Measurements from ENCODE around the gene NR6A1. TPM values are rescaled to one million over a fixed set of nuclear protein-coding genes. Genes with fewer than 3 reads are reported as not detected.

The NR6A1 gene
- total RNA-seq, 2 experiments from 2014 or later, result 0.82 to 1.1 TPM

DNA sequence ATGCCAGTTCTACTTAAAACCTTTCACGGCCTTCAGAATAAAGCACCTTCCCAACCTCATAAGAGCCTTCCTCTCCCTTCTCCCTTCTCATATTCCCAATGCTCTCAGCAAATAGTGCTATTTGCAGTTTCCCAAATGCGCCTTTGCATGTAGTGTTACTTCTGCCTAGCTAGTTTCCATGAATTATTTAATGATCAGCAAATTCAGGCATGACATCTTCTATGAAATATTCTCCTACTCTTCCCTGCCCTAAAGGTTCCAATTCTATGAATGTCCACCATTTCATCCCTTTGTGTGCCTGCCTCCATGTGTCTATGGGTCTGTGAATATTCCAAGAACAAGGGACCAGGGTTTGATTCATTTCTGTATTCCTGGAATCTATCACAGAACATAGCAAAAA lies 165.1 kb downstream of the NR6A1 start:
- H3K27ac Mint-ChIP-seq, result no peak overlapping the region
- intact Hi-C loops (cut with DNase I, micrococcal nuclease), result no loop called here
- H3K9me3 Mint-ChIP-seq (ENCODE audit: low read depth), result no peaks in the 10 kb centered on the region
- ChIA-PET CTCF (no interaction called here), POLR2A (no interaction called here)
- H3K4me3 Mint-ChIP-seq, result no peak overlapping the region
- no peaks in the 10 kb centered on the region for H3K36me3 Mint-ChIP-seq (ENCODE audit: low read depth)
- no peak for ATAC-seq
- peaks cover 3% of the 10 kb centered on the region for H3K27me3 Mint-ChIP-seq
- no peaks in the 10 kb centered on the region for H3K4me1 Mint-ChIP-seq
- DNase-seq, result no peak

DNA sequence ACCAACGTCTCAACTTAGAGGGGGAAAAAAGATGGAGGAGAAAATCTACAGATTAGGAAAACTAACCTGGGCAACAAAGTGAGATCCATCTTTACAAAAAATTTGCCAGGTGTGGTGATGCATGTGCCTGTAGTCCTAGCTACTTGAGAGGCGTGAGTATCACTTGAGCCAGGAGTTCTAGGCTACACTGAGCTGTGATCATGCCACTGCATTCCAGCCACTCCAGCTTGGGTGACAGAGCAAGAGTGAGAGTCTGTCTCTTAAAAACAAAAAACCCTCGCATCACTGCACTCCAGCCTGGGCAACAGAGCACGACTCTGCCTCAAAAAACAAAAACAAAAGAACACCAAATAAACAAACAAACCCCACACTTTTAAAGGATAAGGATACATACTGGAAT lies 165.9 kb downstream of the NR6A1 start:
- ATAC-seq, result no peak
- Mint-ChIP-seq H3K36me3 (ENCODE audit: low read depth) (no peaks in the 10 kb centered on the region), H3K4me3 (no peak overlapping the region), H3K9me3 (ENCODE audit: low read depth) (no peaks in the 10 kb centered on the region), H3K4me1 (no peaks in the 10 kb centered on the region), H3K27me3 (peaks cover 4% of the 10 kb centered on the region), H3K27ac (no peak overlapping the region)
- ChIA-PET CTCF (no interaction called here), POLR2A (no interaction called here)
- intact Hi-C loops (cut with DNase I, micrococcal nuclease), result no loop called here
- DNase-seq, result no peak

DNA sequence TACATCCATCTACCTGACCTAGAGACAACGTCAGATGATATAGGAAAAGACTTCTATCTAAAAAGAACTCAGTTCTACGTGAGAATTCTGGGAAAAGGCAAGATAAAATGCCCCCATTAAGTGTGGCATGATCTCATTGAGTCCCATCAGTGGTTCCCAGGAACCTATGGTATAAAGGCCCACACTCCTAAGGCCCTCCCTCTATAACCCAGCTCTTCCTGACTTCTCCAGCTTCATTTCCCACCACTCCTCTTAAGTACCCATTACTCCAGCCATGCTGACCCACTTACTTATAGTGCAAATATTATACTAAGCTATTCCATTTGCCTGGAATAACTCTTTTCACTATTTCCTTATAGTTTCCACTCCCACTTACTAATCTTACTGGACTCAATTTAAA lies 168.5 kb downstream of the NR6A1 start:
- H3K36me3 Mint-ChIP-seq (ENCODE audit: low read depth), result no peaks in the 10 kb centered on the region
- intact Hi-C loops (cut with DNase I, micrococcal nuclease), result no loop called here
- no peaks in the 10 kb centered on the region for H3K4me1 Mint-ChIP-seq
- ChIA-PET CTCF (interaction anchor here (1.3 kb wide), 1 partner anchor 11 kb away, joined by 4 read pairs; no protein-coding TSS in a partner anchor), POLR2A (no interaction called here)
- H3K27me3 Mint-ChIP-seq, result peaks cover 6% of the 10 kb centered on the region
- no peak overlapping the region for H3K4me3 Mint-ChIP-seq
- no peak for ATAC-seq
- no peak overlapping the region for H3K27ac Mint-ChIP-seq
- H3K9me3 Mint-ChIP-seq (ENCODE audit: low read depth), result no peaks in the 10 kb centered on the region
- no peak for DNase-seq

DNA sequence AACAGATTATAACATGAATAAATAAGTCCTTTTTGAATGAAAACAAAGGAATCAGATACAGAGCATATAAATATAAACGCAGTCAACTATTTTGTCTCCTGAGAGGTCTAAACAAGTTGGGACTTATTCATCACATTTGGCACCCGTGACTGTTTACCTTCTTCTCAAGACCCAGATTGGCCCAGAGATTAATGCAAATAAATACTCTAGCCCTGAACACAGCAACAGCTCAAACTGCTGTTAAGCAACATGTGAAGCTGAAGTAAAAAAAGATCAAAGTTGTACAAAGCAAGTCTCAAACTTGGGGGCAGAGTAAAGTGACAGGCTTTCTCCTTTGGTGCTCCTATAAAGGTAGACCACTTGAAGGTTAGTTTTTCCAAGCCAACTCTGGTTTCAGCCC lies 168.9 kb downstream of the NR6A1 start:
- DNase-seq (no peak), ATAC-seq (no peak)
- intact Hi-C loops (cut with DNase I, micrococcal nuclease), result no loop called here
- CTCF ChIA-PET, result interaction anchor here (1.3 kb wide), 1 partner anchor 11 kb away, joined by 4 read pairs; no protein-coding TSS in a partner anchor
- Mint-ChIP-seq H3K4me3 (no peak overlapping the region), H3K27me3 (peaks cover 7% of the 10 kb centered on the region), H3K9me3 (ENCODE audit: low read depth) (no peaks in the 10 kb centered on the region), H3K4me1 (no peaks in the 10 kb centered on the region), H3K27ac (no peak overlapping the region), H3K36me3 (ENCODE audit: low read depth) (no peaks in the 10 kb centered on the region)
- POLR2A ChIA-PET, result no interaction called here

DNA sequence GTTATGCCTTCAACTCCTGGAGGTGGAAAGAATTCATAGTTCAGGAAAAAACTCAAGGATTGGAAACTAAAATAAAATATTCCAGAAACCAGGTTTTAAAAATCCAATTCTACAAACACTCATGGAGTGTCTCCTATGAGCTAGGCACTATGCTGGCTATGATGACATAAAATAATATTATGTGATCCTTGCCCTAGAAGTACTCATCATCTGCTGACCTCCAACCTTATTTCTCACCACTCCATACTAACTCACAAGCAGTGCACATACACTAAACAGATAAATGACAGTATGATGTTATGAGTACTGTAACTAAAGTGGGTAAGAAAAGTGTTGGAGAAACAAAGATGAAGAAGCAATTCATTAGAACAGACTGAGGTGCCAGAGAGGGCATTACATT lies 170.7 kb downstream of the NR6A1 start:
- CTCF ChIA-PET, result interaction anchor here (1.6 kb wide), 1 partner anchor 49 kb away, joined by 3 read pairs; no protein-coding TSS in a partner anchor
- ATAC-seq, result no peak
- POLR2A ChIA-PET, result no interaction called here

DNA sequence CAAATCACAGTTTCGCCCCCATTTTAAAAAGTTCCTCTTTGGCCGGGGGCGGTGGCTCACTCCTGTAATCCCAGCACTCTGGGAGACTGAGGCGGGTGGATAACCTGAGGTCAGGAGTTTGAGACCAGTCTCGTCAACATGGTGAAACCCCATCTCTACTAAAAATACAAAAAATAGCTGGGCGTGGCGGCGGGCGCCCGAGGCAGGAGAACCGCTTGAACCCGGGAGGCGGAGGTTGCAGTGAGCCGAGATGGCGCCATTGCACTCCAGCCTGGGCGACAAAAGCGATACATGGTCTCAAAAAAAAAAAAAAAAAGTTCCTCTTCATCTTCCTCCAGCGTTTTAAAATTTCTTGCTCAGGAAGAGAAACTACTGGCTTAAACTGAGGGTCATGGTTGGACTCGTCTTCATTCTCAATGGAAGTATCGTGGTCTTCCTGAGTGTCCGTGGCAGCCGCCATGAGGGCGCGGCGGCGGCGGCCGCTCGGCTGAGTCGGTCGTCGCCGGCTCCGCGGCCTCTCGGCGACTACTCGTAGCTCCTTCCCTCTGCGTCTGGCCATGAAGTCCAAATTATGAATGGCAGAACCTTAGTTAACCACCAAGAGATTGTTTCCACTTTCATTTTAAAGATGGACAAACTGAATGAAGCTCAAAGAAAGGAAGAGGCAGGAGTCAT lies 171.9 kb downstream of the NR6A1 start:
- Mint-ChIP-seq H3K4me1 (no peaks in the 10 kb centered on the region), H3K4me3 (no peak overlapping the region), H3K36me3 (ENCODE audit: low read depth) (no peaks in the 10 kb centered on the region), H3K9me3 (ENCODE audit: low read depth) (no peaks in the 10 kb centered on the region), H3K27me3 (peaks cover 15% of the 10 kb centered on the region), H3K27ac (no peak overlapping the region)
- intact Hi-C loops (cut with DNase I, micrococcal nuclease), result no loop called here
- ChIA-PET CTCF (interaction anchor here (1.1 to 1.6 kb wide), 2 partner anchors 19 to 50 kb away, joined by 3 read pairs; no protein-coding TSS in a partner anchor), POLR2A (no interaction called here)
- no peak for ATAC-seq
- no peak for DNase-seq

More for the DNA sequence above, 170.7 kb downstream of the NR6A1 start:
- H3K4me1 Mint-ChIP-seq, result no peaks in the 10 kb centered on the region
- no peaks in the 10 kb centered on the region for H3K9me3 Mint-ChIP-seq (ENCODE audit: low read depth)
- H3K27me3 Mint-ChIP-seq, result peaks cover 14% of the 10 kb centered on the region
- H3K27ac Mint-ChIP-seq, result no peak overlapping the region
- intact Hi-C loops (cut with DNase I, micrococcal nuclease), result no loop called here
- H3K36me3 Mint-ChIP-seq (ENCODE audit: low read depth), result no peaks in the 10 kb centered on the region
- DNase-seq, result no peak
- H3K4me3 Mint-ChIP-seq, result no peak overlapping the region

DNA sequence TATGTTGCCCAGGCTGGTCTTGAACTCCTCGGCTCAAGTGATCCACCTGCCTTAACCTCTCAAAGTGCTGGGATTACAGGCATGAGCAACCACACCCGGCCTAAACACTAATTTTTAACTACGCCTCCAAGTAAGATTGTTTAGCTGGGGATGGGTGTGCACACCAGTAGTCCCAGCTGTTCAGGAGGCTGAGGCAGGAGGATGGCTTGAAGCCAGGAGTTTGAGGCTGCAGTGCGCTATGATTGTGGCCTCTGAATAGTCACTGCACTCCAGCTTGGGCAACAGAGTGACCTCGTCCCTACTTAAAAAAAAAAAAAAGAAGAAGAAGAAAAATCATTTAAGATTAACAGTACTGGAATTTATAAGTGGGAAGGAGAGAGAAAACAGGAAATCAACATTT lies 173.1 kb downstream of the NR6A1 start:
- no peak overlapping the region for H3K4me3 Mint-ChIP-seq
- no peak for DNase-seq
- H3K27ac Mint-ChIP-seq, result no peak overlapping the region
- no peaks in the 10 kb centered on the region for H3K9me3 Mint-ChIP-seq (ENCODE audit: low read depth)
- intact Hi-C loops (cut with DNase I, micrococcal nuclease), result no loop called here
- no peaks in the 10 kb centered on the region for H3K4me1 Mint-ChIP-seq
- POLR2A ChIA-PET, result no interaction called here
- ATAC-seq, result no peak
- CTCF ChIA-PET, result interaction anchor here (0.7 to 1.1 kb wide), 2 partner anchors 19 to 1208 kb away, joined by 3 to 8 read pairs; no protein-coding TSS in a partner anchor
- H3K36me3 Mint-ChIP-seq (ENCODE audit: low read depth), result no peaks in the 10 kb centered on the region
- peaks cover 18% of the 10 kb centered on the region for H3K27me3 Mint-ChIP-seq

DNA sequence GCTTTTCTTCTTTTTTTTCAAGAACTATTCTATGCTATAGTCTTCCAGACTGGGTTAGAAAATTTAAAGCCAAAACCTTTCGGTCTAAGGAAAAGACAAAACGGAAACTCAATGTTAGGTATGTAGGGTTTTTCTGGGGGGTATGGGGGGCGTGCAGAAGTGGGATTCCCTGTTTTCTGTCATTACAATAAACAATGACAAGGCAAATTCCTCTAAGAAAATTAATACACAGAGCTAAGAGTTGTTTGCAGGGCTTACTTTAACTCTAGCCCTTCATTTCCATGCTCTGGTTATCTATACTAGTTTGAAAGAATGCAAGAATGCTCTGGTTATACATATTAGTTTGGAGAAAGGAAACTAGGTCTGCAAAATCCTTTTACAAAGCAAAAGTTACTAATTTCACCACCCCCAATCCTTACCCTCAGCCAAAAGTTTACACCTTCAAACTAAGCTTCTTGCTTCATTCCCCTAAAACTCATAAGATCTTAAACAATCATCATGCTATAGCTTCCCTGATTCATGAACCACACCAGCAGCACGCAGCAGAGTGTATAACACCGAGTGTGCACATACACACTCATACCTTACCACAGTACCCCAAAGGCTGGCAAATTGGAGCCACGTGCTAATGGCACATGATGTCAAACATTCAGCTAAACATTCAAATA lies 174.8 kb downstream of the NR6A1 start:
- ChIA-PET POLR2A (interaction anchor here (0.6 kb wide), 1 partner anchor 47 kb away, joined by 3 read pairs; no protein-coding TSS in a partner anchor), CTCF (interaction anchor here (0.7 to 2.0 kb wide), 5 partner anchors 16 to 1432 kb away, joined by 3 to 7 read pairs (median 3); no protein-coding TSS in a partner anchor)
- no peaks in the 10 kb centered on the region for H3K36me3 Mint-ChIP-seq (ENCODE audit: low read depth)
- H3K27me3 Mint-ChIP-seq, result peaks cover 18% of the 10 kb centered on the region
- no peaks in the 10 kb centered on the region for H3K9me3 Mint-ChIP-seq (ENCODE audit: low read depth)
- DNase-seq, result no peak
- no peaks in the 10 kb centered on the region for H3K4me1 Mint-ChIP-seq
- intact Hi-C loops (cut with DNase I, micrococcal nuclease), result no loop called here
- no peak for ATAC-seq
- no peak overlapping the region for H3K4me3 Mint-ChIP-seq
- no peak overlapping the region for H3K27ac Mint-ChIP-seq

DNA sequence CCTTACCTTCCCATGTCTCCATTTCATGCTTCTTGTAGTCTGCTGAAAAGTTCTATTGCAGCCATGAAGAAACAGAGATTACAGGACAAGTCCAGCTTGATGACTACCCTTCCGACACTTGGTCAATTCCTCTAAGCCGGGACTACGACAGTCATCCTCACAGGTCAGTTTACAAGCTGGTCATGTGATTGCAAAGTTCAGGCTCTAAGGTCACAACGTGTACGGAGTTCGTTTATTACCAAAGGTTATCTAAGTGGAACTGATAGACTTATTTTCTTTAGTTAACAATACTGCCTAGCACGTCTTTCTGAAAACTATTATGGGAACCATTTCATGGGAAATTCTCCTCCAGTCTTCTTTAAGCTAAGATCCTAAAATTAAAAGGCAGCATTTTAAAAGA lies 175.4 kb downstream of the NR6A1 start:
- CTCF ChIA-PET, result interaction anchor here (0.7 to 2.0 kb wide), 3 partner anchors 16 to 1431 kb away, joined by 3 to 7 read pairs (median 3); no protein-coding TSS in a partner anchor

DNA sequence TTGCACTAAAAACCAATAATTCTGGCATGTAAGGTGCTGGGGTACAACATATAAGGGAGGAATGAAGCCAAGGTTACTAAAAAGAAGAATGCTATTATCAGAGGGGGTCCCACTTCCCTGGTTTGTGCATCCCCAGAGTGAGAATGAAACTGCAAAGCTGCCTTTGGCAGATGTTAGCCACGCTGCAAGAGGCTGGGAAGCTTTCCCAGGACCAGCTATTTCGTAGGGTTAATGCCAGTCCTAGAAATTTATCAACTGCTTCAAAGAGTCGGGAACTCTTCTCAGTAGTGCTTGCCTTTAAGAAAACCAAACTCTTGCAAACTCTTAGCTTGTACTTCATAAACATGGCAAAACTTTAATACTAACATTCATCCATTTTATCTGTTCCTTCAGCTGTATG lies 176.4 kb downstream of the NR6A1 start:
- H3K4me3 Mint-ChIP-seq, result no peak overlapping the region
- DNase-seq (no peak), ATAC-seq (no peak)
- intact Hi-C loops (cut with DNase I, micrococcal nuclease), result no loop called here
- ChIA-PET CTCF (no interaction called here), POLR2A (no interaction called here)
- no peaks in the 10 kb centered on the region for H3K9me3 Mint-ChIP-seq (ENCODE audit: low read depth)
- H3K27ac Mint-ChIP-seq, result no peak overlapping the region
- no peaks in the 10 kb centered on the region for H3K36me3 Mint-ChIP-seq (ENCODE audit: low read depth)
- peaks cover 15% of the 10 kb centered on the region for H3K27me3 Mint-ChIP-seq
- H3K4me1 Mint-ChIP-seq, result no peaks in the 10 kb centered on the region

More for the DNA sequence above, 175.4 kb downstream of the NR6A1 start:
- no peaks in the 10 kb centered on the region for H3K36me3 Mint-ChIP-seq (ENCODE audit: low read depth)
- H3K4me3 Mint-ChIP-seq, result no peak overlapping the region
- peaks cover 18% of the 10 kb centered on the region for H3K27me3 Mint-ChIP-seq
- no peak for ATAC-seq
- no peaks in the 10 kb centered on the region for H3K4me1 Mint-ChIP-seq
- H3K9me3 Mint-ChIP-seq (ENCODE audit: low read depth), result no peaks in the 10 kb centered on the region
- POLR2A ChIA-PET, result interaction anchor here (0.6 kb wide), 1 partner anchor 46 kb away, joined by 3 read pairs; no protein-coding TSS in a partner anchor
- no peak overlapping the region for H3K27ac Mint-ChIP-seq
- intact Hi-C loops (cut with DNase I, micrococcal nuclease), result no loop called here
- no peak for DNase-seq

DNA sequence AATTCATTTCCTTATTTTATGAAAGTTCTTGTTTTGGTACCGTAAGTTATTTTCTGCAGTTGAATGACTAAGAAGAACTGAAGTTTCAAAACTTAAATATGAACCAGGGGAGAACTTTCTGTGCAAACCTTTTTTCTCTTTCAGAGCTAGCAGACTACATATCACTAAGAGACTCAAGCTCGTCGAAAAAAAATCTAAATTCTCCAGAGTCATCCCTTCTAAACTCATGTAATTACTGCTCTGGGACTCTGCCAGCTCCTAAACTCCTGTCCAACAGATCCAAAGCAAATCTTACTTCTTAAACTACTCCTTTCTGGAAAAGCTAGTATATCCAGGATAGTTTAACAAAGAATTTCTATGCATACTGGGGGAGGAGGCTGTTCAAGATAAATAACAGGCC lies 176.9 kb downstream of the NR6A1 start:
- no peaks in the 10 kb centered on the region for H3K4me1 Mint-ChIP-seq
- CTCF ChIA-PET, result interaction anchor here (0.8 kb wide), 1 partner anchor 657 kb away, joined by 4 read pairs; no protein-coding TSS in a partner anchor
- H3K27me3 Mint-ChIP-seq, result peaks cover 15% of the 10 kb centered on the region
- no peak overlapping the region for H3K4me3 Mint-ChIP-seq
- intact Hi-C loops (cut with DNase I, micrococcal nuclease), result no loop called here
- H3K27ac Mint-ChIP-seq, result no peak overlapping the region
- H3K9me3 Mint-ChIP-seq (ENCODE audit: low read depth), result no peaks in the 10 kb centered on the region
- POLR2A ChIA-PET, result no interaction called here
- DNase-seq (no peak), ATAC-seq (no peak)
- no peaks in the 10 kb centered on the region for H3K36me3 Mint-ChIP-seq (ENCODE audit: low read depth)

DNA sequence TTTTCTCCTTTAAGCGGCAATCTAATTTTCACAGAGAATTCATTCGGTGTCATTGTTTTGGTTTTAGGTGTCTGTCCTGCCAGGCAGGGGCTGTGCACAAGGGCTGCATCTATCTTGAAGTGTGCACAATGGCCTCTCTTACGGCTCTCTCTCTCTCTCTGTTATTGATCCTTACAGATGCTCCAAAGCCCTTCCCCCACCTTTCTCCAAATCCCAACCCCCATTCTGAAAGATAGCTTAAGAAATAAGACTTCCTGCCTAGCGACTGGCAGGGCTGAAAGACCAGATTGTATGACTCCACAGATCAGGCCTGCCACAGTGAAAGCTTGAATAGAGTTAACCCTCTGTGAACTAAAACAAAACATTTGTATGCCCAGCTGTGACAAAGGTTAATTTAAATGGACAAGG lies 177.5 kb downstream of the NR6A1 start:
- no peak for DNase-seq
- Mint-ChIP-seq H3K36me3 (ENCODE audit: low read depth) (no peaks in the 10 kb centered on the region), H3K27me3 (peaks cover 13% of the 10 kb centered on the region), H3K27ac (no peak overlapping the region), H3K4me3 (no peak overlapping the region), H3K9me3 (ENCODE audit: low read depth) (no peaks in the 10 kb centered on the region), H3K4me1 (no peaks in the 10 kb centered on the region)
- ChIA-PET POLR2A (no interaction called here), CTCF (interaction anchor here (0.8 kb wide), 1 partner anchor 656 kb away, joined by 4 read pairs; no protein-coding TSS in a partner anchor)
- ATAC-seq, result no peak
- intact Hi-C loops (cut with DNase I, micrococcal nuclease), result no loop called here

Measured in activated CD4-positive, alpha-beta T cell treated with anti-CD3 and anti-CD28 coated beads for 36 hours (primary cell).